ENCODE measurements around the gene OR2M2. TPM values are rescaled to one million over a fixed set of nuclear protein-coding genes. Genes with fewer than 3 reads are reported as not detected.

The OR2M2 gene
- total and polyA plus RNA-seq, 2 of the 8 experiments (the other 6 are each of a cell fraction or from before 2014, with no cell fraction given): not detected

GRCh38 chr1:248140846-248141245 is 33.8 kb upstream of the OR2M2 start:
- no peaks in the 10 kb centered on the region for H3K27me3 ChIP-seq (replicated peaks in 1 of 4; ENCODE audit: control insufficient read depth in 3 of 4, extremely low read depth in 1 of 4, insufficient read depth in 3 of 4, low read length in 3 of 4)
- H2AK5ac ChIP-seq (ENCODE audit: low read depth, low read length): no peak overlapping the region
- H2BK12ac ChIP-seq (ENCODE audit: low read depth, low read length): no peak overlapping the region
- H3K23me2 ChIP-seq (ENCODE audit: low read depth, low read length): no peaks in the 10 kb centered on the region
- no peaks in the 10 kb centered on the region for H3K36me3 ChIP-seq (ENCODE audit: control insufficient read depth in 2 of 4, insufficient read depth in 4 of 4, low read length in 3 of 4)
- H3K4ac ChIP-seq (replicated peaks; ENCODE audit: insufficient read length, low read depth, low read length): no peak overlapping the region
- no peak overlapping the region for H4K91ac ChIP-seq (replicated peaks; ENCODE audit: insufficient read length, low read length)
- peaks cover 50% of the 10 kb centered on the region in 2 experiments for H3K9me3 ChIP-seq (ENCODE audit: insufficient read depth in 2 of 2, low read depth in 1 of 2, low read length in 1 of 2)
- no peak overlapping the region for H3K4me3 ChIP-seq (ENCODE audit: extremely low read depth in 1 of 4, insufficient read depth in 2 of 4, low read depth in 3 of 4, low read length in 4 of 4)
- H2BK120ac ChIP-seq (replicated peaks; ENCODE audit: low read depth, low read length): no peak overlapping the region
- no peak overlapping the region for H3K14ac ChIP-seq (ENCODE audit: insufficient read length)
- H3K23ac ChIP-seq (ENCODE audit: insufficient read length): no peak overlapping the region
- no peak overlapping the region for H3K56ac ChIP-seq (replicated peaks; ENCODE audit: insufficient read length, low read depth, low read length)
- H2BK20ac ChIP-seq (ENCODE audit: low read length): no peak overlapping the region
- H2BK15ac ChIP-seq (ENCODE audit: low read length): no peak overlapping the region
- FAIRE-seq (no peak), DNase-seq (ENCODE audit: low read depth in 1 of 2, low spot score in 2 of 2) (no peak)
- WGBS, 2 experiments (ENCODE audit: extremely low coverage in 1 of 2, insufficient coverage in 1 of 2, insufficient read length in 1 of 2, insufficient replicate concordance in 2 of 2, low coverage in 1 of 2, low lambda C conversion rate in 2 of 2, missing lambda C conversion rate in 1 of 2): 67% methylated on average over 1 of the region's 1 CpG; no CpG with 5 or more reads in 1 of the 2 experiments
- no peaks in the 10 kb centered on the region for H3K79me1 ChIP-seq (ENCODE audit: low read depth, low read length)
- no peaks in the 10 kb centered on the region for H4K20me1 ChIP-seq (replicated peaks in 1 of 2; ENCODE audit: control insufficient read depth in 1 of 2, insufficient read depth in 2 of 2, low read length in 2 of 2)
- no peaks in the 10 kb centered on the region for H3K79me2 ChIP-seq (ENCODE audit: control insufficient read depth in 1 of 2, insufficient read depth in 2 of 2, low read length in 2 of 2)
- no peak overlapping the region for H3K27ac ChIP-seq (ENCODE audit: low read depth, low read length)
- H2BK5ac ChIP-seq (ENCODE audit: low read depth, low read length): no peak overlapping the region
- POLR2A ChIA-PET (ENCODE audit: partially characterized antibody): no interaction called here
- no peak overlapping the region for H4K5ac ChIP-seq (ENCODE audit: insufficient read length, low read depth, low read length)
- H4K8ac ChIP-seq (ENCODE audit: extremely low read depth, insufficient read depth, low read length): no peak overlapping the region
- no peak overlapping the region for H3K18ac ChIP-seq (ENCODE audit: extremely low read depth, low read length)
- CTCF ChIA-PET (ENCODE audit: partially characterized antibody): no interaction called here
- no peaks in the 10 kb centered on the region for H3K4me1 ChIP-seq (replicated peaks in 1 of 4; ENCODE audit: control insufficient read depth in 3 of 4, insufficient read depth in 4 of 4, low read length in 3 of 4)
- no peak overlapping the region for H3K9ac ChIP-seq (replicated peaks in 1 of 4; ENCODE audit: extremely low read depth in 1 of 4, low read depth in 3 of 4, low read length in 3 of 4)
- H3K4me2 ChIP-seq (ENCODE audit: insufficient read depth in 1 of 2, low read depth in 2 of 2, low read length in 2 of 2): no peak overlapping the region
- H2AFZ ChIP-seq (ENCODE audit: low read length): no peak overlapping the region
- TF ChIP-seq CTCF (IDR thresholded peaks at IDR 0.05; ENCODE audit: control extremely low read depth in 1 of 3, insufficient read depth in 1 of 3, low read depth in 1 of 3, low read length in 3 of 3) (no peak), CBX5 (IDR thresholded peaks at IDR 0.05; ENCODE audit: low read depth, low read length) (no peak), YY1 (IDR thresholded peaks at IDR 0.05; ENCODE audit: low read depth, low read length) (no peak)
